GM19099 (cell line): ENCODE results near the gene DPP10.

ENCODE experiments used
- POLR2A ChIP-seq: IDR thresholded peaks from 3 replicates; pipeline ENCODE4 v1.6.1; 2011; ENCODE audit warnings: low read depth; ENCODE audit not compliant: insufficient read length; ENCODE audit errors: extremely low read depth

Gene DPP10

GRCh38 chr2:115070002-115070401, 627.6 kb downstream of the DPP10 start:
- no peak for TF ChIP-seq POLR2A

DNA sequence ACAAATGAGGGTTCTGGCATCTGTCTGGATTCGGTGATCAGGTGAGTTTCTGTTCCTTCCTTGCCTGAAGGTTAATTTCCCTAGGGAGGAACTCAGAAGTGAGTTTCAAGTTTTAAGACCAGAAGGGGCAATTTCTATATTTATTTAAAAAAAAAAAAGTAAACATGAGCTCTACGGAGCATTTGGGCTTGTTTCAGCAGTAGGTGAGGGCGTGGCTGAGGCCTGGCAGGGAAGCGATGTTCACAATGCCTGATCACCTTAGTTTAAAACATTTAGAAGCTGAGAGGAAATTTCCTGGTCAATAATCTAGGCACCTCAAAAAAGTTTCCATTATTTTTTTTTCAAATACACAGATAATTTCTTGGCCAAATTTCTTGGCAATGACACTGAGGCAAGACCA, 629.1 kb downstream of the DPP10 start:
- no peak for TF ChIP-seq POLR2A

DNA sequence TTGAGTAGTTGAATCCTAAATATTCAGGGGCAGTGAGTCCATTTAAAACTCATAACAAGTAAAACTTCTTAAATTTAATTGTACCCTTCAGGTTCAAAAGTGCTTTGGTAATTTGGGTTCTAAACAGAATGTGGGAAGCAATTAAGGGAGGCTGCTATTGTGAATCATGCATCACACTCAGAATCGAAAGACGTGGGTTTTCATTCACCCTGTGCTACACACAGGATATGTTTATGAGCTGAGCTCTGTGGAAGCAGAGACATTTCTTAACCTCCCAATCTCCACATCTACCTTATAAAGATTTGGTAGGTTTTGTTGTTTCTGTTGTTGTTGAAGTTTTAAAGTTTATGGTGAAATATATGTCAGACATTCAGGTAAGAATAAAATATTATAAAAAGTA, 633.4 kb downstream of the DPP10 start:
- TF ChIP-seq POLR2A = no peak

- no peak for TF ChIP-seq POLR2A
Observed at GRCh38 chr2:115077626-115078025, 635.2 kb downstream of the DPP10 start.

- TF ChIP-seq POLR2A = no peak
Observed at GRCh38 chr2:115083225-115083624, 640.8 kb downstream of the DPP10 start.

GRCh38 chr2:115083711-115084110, 641.3 kb downstream of the DPP10 start:
- TF ChIP-seq POLR2A = no peak

DNA sequence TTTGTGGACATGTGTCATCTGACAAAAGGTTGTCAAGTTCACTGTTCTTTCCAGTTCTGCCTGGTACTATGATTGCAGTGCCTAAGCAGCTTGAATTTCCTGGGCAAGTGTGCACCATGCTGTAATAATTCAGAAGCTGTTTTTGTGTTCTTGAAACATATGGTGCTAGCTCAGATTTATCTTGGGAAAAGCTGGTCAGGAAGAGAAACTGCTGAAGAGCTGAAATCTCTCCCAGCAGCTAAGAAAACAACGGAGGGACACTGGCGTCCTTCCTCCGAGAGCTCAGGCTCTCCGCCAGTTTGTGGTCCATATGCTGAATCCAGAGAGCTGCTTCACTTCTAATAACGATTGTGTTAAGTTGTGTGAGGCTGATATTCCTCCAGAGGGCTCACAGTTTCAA, 642.0 kb downstream of the DPP10 start:
- TF ChIP-seq POLR2A = no peak

DNA sequence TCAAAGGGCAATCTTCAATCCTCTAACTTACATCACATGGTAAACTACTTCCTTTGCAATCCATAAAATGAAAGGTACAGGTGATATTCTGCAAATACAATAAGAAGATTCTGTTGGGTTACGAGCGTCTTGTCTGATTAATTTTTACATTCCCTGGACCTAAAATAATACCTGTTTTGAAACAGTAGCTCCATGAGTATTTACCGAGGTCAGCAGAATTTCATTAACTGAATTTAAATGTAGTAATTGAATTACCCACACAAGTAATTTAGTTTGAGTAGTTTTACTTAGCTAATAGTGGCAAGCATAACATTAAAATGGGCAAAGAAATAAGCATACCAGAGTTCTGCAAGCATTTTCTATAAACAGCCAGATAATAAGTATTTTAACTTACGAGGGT, 652.0 kb downstream of the DPP10 start:
- TF ChIP-seq POLR2A = no peak

DNA sequence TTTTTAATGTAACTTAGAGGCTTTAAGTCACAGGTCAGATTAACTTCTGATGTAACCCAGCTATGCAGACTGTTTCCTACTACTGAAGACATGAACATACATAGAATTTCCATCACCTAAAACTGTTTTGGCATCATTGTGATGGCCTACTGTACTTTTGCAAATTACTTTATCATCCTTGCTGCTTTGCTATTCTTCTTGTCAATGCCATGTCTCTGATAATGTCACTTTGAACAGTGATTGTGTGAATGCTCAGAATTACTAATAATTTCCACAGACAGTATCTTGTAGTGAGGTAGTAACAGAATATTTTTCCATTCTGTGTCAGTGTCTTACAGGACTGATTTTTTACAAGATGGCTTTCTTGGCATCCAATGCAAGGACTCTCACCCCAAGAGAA, 663.5 kb downstream of the DPP10 start:
- no peak for TF ChIP-seq POLR2A

DNA sequence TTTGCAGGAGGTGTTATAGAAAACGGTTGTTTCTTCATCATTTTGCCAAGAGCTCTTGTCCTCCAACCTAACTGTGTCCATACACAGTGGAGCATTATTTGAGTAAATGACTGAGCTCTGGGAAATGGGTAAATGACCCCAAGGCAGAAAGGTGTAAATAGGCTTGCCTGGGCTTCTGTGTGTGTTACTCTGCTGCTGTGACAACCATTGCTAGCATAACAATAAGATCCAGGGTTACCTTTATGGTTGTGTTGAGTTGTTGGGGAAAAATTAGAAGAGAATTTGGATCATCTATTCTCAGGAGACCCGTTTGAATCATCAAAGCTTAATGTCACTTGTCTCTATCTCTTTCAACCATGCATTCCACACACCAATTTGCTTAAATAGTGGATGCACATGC, 672.7 kb downstream of the DPP10 start:
- no peak for TF ChIP-seq POLR2A

- no peak for TF ChIP-seq POLR2A
Observed at GRCh38 chr2:115118306-115118705, 675.9 kb downstream of the DPP10 start.

- TF ChIP-seq POLR2A = no peak
Observed at GRCh38 chr2:115119086-115119485, 676.6 kb downstream of the DPP10 start.

DNA sequence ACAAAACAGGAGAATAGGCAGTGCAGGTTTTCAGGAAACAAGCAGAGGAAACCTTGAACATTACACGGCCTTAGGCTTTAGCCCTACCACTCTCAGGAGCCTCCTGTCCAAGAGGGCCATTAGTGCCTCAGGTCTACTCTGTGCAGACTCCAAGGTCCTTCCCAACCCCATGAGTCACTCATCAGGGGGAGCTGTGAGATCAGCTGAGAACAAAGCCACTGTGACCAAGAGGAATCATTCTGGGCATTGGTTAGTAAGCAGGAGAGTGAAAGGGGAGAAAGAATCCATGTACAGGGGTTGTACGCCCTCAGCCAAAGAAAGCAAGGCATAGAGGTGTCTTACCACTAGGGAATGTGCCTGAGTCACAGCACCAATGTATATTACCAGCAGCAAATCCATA, 680.3 kb downstream of the DPP10 start:
- TF ChIP-seq POLR2A = no peak

DNA sequence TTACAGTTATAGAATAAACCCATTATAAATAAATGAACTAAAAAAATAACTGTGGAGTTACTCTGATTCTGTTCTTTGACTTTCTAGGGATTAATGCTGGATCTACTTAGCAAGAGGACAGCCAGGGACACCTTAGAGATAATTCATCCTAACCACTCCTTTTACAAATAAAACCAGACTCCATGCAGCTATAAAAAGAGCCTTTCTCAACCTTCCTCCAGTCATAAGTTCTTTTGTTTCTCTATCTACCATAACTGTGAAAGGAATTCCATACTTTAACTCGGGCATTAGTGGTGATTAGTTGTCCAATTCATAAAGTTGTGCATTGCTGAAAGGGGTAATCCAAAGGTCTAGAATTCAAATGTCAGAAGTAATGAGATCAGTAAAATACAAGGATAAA, 682.4 kb downstream of the DPP10 start:
- no peak for TF ChIP-seq POLR2A

DNA sequence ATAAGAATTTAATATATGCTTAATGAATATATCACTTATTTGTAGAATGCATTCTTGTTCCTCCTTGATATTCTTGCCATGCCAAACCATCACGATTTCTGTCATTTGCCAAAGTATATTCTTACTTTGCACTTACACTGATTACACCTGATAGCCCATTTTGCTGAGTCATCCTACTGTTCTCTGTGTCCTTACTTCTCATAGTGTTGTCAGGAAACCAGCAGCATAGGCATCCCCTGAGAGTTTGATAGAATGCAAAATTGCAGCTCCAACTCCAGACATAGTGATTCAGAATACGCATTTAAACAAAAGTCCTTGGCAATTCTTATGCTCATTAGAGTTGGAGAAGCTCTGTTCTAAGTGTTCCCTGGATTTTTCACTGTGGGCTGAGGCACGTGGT, 687.1 kb downstream of the DPP10 start:
- TF ChIP-seq POLR2A = no peak

DNA sequence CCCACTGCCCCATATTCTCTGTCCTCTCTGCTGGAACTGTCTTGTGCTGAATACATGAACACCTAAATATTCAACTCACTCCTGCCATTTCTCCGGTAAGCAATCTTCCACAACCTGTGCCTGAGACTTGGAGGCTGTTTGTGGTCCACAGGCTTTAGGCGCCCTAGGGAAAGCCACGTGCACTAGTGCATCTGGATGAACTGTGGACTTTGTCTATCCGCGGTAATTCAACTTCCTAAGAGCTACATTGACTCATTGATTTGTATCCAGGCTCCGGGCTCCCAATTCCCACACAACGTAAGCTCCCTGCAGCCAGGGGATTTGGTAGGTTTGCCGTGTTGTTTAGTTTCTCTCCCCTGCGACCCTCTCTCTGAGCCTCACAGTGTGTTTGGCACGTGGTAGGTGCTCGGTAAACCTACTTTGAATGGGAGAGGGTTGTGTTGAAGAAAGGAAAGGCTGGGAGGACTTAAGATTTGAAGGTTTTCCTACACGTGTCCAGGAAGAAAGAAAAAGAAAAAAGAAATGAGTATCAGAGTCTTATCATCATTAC, 718.2 kb downstream of the DPP10 start:
- no peak for TF ChIP-seq POLR2A

- no peak for TF ChIP-seq POLR2A
Observed at GRCh38 chr2:115161081-115161770, 718.8 kb downstream of the DPP10 start.
